Vagina (tissue), 2 donors: ENCODE measurements around the gene PCNX1. TPM values are rescaled to one million over a fixed set of nuclear protein-coding genes. Genes with fewer than 3 reads are reported as not detected.

Source experiments
- DNase-seq, 2 donors: peaks; one replicate each; pipeline ENCODE4 v3.0.0-alpha.2; 2017; ENCODE audit errors: extremely low spot score in 2 of 2
- H3K27ac ChIP-seq: fragments of 200-600 bp; sonication (generic); one replicate; pipeline ENCODE4 v1.5.1; 2019
- H3K27me3 ChIP-seq: fragments of 200-600 bp; sonication (generic); one replicate; pipeline ENCODE4 v1.5.1; 2019
- H3K36me3 ChIP-seq, 2 donors: fragments of 200-600 bp; sonication (generic); one replicate each; pipeline ENCODE4 v1.5.1; 2017 to 2019
- H3K4me1 ChIP-seq: fragments of 200-600 bp; sonication (generic); one replicate; pipeline ENCODE4 v1.5.1; 2019
- H3K4me3 ChIP-seq, 2 donors: fragments of 200-600 bp; sonication (generic); 1 replicate in 1 of 2; 2 replicates in 1 of 2; pipeline ENCODE4 v1.5.1; 2016 to 2019
- H3K9me3 ChIP-seq: fragments of 200-600 bp; sonication (generic); one replicate; pipeline ENCODE4 v1.5.1; 2019
- POLR2A ChIP-seq, 2 donors: fragments of 450-650 bp; IDR thresholded peaks; one replicate each; pipeline ENCODE4 v1.6.1; 2017; ENCODE audit warnings: antibody characterized with exemption in 2 of 2, mild to moderate bottlenecking in 2 of 2, moderate library complexity in 2 of 2
- POLR2AphosphoS5 ChIP-seq, 2 donors: sonication (generic); formaldehyde crosslinking; IDR thresholded peaks; one replicate each; pipeline ENCODE4 v1.9.0; 2017; ENCODE audit warnings: antibody characterized with exemption in 2 of 2, mild to moderate bottlenecking in 2 of 2, low read depth in 1 of 2; ENCODE audit not compliant: insufficient read depth in 1 of 2
- intact Hi-C: fragments of 100-400 bp; cut with DNase I; formaldehyde crosslinking; loops from one replicate; pipeline ENCODE4 v1.15.1; 2023
- small RNA-seq: library from RNA; depleted of rRNA; stranded (forward); fragments of <200 nt; gene quantifications from one replicate; pipeline ENCODE3, GENCODE V24; 2016
- total RNA-seq: library from RNA; depleted of rRNA; stranded (reverse); fragments of >200 nt; gene quantifications from one replicate; pipeline ENCODE4 v1.2.3, GENCODE V29; 2016
- TF ChIP-seq, protein P1 (sequence below), 3 experiments: fragments of 450-650 bp in 2 of 3; fragments of 200-600 bp in 1 of 3; sonication (generic) in 1 of 3; IDR thresholded peaks; one replicate each; pipeline ENCODE4 v1.5.1; 2017 to 2019; ENCODE audit warnings: antibody characterized with exemption in 3 of 3, mild to moderate bottlenecking in 2 of 3, moderate library complexity in 2 of 3

The PCNX1 gene
- total RNA-seq, 1 donor from 2014 or later: 59.7 TPM

DNA sequence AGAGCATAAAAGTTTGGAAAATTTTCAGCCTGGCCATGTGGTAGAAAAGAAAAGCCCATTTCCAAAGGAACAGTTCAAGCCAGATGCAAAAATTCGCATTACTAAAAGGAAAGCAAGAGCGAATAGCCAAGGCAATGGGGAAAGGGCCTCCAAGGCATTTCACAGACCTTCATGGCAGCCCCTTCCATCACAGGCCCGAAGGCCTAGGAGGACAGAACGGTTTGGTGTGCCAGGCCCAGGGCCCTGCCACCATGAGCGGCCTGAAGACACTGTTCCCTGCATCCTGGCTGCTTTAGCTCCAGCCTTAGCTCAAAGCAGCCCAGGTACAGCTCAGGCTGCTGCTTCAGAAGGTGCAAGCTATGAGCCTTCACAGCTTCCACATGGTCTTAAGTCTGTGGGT, 243.5 kb downstream of the PCNX1 start:
- peaks cover 6% of the 10 kb centered on the region for H3K9me3 ChIP-seq
- no peaks in the 10 kb centered on the region for H3K36me3 ChIP-seq
- no peak overlapping the region for H3K4me3 ChIP-seq
- no peaks in the 10 kb centered on the region for H3K4me1 ChIP-seq
- H3K27ac ChIP-seq: no peak overlapping the region
- TF ChIP-seq POLR2AphosphoS5 (IDR thresholded peaks at IDR 0.05; ENCODE audit: insufficient read depth in 1 of 2, low read depth in 1 of 2): no peak
- TF ChIP-seq POLR2A (IDR thresholded peaks at IDR 0.05): no peak
- TF ChIP-seq, protein P1, sequence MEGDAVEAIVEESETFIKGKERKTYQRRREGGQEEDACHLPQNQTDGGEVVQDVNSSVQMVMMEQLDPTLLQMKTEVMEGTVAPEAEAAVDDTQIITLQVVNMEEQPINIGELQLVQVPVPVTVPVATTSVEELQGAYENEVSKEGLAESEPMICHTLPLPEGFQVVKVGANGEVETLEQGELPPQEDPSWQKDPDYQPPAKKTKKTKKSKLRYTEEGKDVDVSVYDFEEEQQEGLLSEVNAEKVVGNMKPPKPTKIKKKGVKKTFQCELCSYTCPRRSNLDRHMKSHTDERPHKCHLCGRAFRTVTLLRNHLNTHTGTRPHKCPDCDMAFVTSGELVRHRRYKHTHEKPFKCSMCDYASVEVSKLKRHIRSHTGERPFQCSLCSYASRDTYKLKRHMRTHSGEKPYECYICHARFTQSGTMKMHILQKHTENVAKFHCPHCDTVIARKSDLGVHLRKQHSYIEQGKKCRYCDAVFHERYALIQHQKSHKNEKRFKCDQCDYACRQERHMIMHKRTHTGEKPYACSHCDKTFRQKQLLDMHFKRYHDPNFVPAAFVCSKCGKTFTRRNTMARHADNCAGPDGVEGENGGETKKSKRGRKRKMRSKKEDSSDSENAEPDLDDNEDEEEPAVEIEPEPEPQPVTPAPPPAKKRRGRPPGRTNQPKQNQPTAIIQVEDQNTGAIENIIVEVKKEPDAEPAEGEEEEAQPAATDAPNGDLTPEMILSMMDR (IDR thresholded peaks at IDR 0.05): no peak
- no peaks in the 10 kb centered on the region for H3K27me3 ChIP-seq
- intact Hi-C loops: no loop called here
- DNase-seq: no peak

- H3K36me3 ChIP-seq: no peaks in the 10 kb centered on the region
- H3K27ac ChIP-seq: no peak overlapping the region
- TF ChIP-seq, protein P1 (IDR thresholded peaks at IDR 0.05): no peak
- TF ChIP-seq POLR2A (IDR thresholded peaks at IDR 0.05) (no peak), POLR2AphosphoS5 (IDR thresholded peaks at IDR 0.05; ENCODE audit: insufficient read depth in 1 of 2, low read depth in 1 of 2) (no peak)
- H3K9me3 ChIP-seq: peaks cover 3% of the 10 kb centered on the region
- DNase-seq: no peak
- H3K4me3 ChIP-seq: no peak overlapping the region
- no peaks in the 10 kb centered on the region for H3K27me3 ChIP-seq
- intact Hi-C loops: no loop called here
- no peaks in the 10 kb centered on the region for H3K4me1 ChIP-seq
Observed at GRCh38 chr14:71155743-71156142, 248.5 kb downstream of the PCNX1 start.

- H3K9me3 ChIP-seq: no peaks in the 10 kb centered on the region
- TF ChIP-seq POLR2A (IDR thresholded peaks at IDR 0.05): no peak
- TF ChIP-seq, protein P1 (IDR thresholded peaks at IDR 0.05): no peak
- no peak for TF ChIP-seq POLR2AphosphoS5 (IDR thresholded peaks at IDR 0.05; ENCODE audit: insufficient read depth in 1 of 2, low read depth in 1 of 2)
- no peak overlapping the region for H3K27ac ChIP-seq
- intact Hi-C loops: no loop called here
- H3K4me1 ChIP-seq: no peaks in the 10 kb centered on the region
- no peak for DNase-seq
- no peaks in the 10 kb centered on the region for H3K36me3 ChIP-seq
- H3K4me3 ChIP-seq: no peak overlapping the region
- H3K27me3 ChIP-seq: no peaks in the 10 kb centered on the region
Observed at GRCh38 chr14:71163050-71163841, 256.0 kb downstream of the PCNX1 start.

DNA sequence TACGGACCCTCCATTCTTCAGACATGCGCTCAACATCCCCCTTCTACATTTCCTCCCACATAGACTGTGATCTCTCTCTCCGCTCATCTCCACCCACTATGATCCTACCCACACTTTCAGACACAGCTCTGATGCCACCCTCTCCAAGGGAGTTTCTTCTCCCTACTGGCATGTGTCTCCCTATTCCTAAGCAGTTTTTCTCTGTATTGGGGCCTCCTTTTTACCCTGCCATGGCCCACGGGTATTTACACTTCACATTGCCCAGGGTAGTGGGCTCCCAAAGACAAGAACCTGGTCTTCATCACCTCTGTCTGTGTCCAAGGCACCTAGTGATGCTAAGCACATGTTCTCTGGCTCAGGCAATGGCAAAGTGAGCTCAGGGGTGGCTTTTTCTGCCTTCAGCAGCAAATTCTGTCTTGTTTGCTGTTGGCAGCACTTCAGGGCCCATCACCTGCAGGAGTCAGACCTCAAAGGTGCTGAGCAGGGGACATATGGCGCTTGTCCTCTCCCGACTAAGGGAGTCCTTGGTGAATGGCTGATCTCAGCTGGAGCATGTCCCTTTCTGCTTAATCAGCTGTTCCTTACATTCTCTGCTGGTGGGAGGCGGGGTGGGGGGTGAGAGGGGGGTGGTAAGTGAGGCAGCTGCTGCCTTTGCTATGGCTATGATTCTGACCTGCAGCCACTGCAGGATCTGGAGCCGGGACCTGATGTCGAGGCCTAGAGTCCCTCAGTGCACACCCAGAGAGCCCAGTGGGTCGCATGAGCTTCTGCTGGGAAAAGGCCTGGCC, 256.8 kb downstream of the PCNX1 start:
- no peaks in the 10 kb centered on the region for H3K36me3 ChIP-seq
- H3K4me1 ChIP-seq: no peaks in the 10 kb centered on the region
- H3K27ac ChIP-seq: no peak overlapping the region
- H3K4me3 ChIP-seq: no peak overlapping the region
- DNase-seq: no peak
- no peaks in the 10 kb centered on the region for H3K9me3 ChIP-seq
- TF ChIP-seq POLR2AphosphoS5 (IDR thresholded peaks at IDR 0.05; ENCODE audit: insufficient read depth in 1 of 2, low read depth in 1 of 2) (no peak), POLR2A (IDR thresholded peaks at IDR 0.05) (no peak)
- TF ChIP-seq, protein P1 (IDR thresholded peaks at IDR 0.05): no peak
- no peaks in the 10 kb centered on the region for H3K27me3 ChIP-seq
- intact Hi-C loops: no loop called here

Small RNA genes within 50 kb of the gene (small RNA-seq; reads per million reads assigned to genes)
- gene AC005230.1 (not detected), gene GTF3AP2 (not detected)

Other genes starting within 250 kb of the PCNX1 start
- 11.5 TPM for gene MAP3K9, start 97.9 kb upstream of the PCNX1 start, total RNA-seq